ENCODE data around the gene MEPE. TPM values are rescaled to one million over a fixed set of nuclear protein-coding genes. Genes with fewer than 3 reads are reported as not detected.

The MEPE gene
- total RNA-seq, 1 donor from 2014 or later = not detected

DNA sequence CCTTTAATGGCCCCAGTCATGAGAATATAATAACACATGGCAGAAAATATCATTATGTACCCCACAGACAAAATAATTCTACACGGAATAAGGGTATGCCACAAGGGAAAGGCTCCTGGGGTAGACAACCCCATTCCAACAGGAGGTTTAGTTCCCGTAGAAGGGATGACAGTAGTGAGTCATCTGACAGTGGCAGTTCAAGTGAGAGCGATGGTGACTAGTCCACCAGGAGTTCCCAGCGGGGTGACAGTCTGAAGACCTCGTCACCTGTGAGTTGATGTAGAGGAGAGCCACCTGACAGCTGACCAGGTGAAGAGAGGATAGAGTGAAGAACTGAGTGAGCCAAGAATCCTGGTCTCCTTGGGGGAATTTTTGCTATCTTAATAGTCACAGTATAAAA lies 13.5 kb downstream of the MEPE start:
- ChIA-PET CTCF (no interaction called here), POLR2A (no interaction called here)
- Mint-ChIP-seq H3K36me3 (ENCODE audit: low read depth) (no peaks in the 10 kb centered on the region), H3K9me3 (no peaks in the 10 kb centered on the region), H3K27me3 (peaks cover 17% of the 10 kb centered on the region), H3K4me3 (no peak overlapping the region), H3K4me1 (peaks cover 5% of the 10 kb centered on the region), H3K27ac (no peak overlapping the region)
- ATAC-seq (ENCODE audit: low read depth) = no peak
- intact Hi-C loops (cut with micrococcal nuclease) = loop anchor here (2.0 to 10.0 kb wide), 2 partner anchors 695 to 1351 kb away; no protein-coding TSS in a partner anchor
- no peak for DNase-seq
- TF ChIP-seq, protein P1, sequence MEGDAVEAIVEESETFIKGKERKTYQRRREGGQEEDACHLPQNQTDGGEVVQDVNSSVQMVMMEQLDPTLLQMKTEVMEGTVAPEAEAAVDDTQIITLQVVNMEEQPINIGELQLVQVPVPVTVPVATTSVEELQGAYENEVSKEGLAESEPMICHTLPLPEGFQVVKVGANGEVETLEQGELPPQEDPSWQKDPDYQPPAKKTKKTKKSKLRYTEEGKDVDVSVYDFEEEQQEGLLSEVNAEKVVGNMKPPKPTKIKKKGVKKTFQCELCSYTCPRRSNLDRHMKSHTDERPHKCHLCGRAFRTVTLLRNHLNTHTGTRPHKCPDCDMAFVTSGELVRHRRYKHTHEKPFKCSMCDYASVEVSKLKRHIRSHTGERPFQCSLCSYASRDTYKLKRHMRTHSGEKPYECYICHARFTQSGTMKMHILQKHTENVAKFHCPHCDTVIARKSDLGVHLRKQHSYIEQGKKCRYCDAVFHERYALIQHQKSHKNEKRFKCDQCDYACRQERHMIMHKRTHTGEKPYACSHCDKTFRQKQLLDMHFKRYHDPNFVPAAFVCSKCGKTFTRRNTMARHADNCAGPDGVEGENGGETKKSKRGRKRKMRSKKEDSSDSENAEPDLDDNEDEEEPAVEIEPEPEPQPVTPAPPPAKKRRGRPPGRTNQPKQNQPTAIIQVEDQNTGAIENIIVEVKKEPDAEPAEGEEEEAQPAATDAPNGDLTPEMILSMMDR (IDR thresholded peaks at IDR 0.05) = no peak

DNA sequence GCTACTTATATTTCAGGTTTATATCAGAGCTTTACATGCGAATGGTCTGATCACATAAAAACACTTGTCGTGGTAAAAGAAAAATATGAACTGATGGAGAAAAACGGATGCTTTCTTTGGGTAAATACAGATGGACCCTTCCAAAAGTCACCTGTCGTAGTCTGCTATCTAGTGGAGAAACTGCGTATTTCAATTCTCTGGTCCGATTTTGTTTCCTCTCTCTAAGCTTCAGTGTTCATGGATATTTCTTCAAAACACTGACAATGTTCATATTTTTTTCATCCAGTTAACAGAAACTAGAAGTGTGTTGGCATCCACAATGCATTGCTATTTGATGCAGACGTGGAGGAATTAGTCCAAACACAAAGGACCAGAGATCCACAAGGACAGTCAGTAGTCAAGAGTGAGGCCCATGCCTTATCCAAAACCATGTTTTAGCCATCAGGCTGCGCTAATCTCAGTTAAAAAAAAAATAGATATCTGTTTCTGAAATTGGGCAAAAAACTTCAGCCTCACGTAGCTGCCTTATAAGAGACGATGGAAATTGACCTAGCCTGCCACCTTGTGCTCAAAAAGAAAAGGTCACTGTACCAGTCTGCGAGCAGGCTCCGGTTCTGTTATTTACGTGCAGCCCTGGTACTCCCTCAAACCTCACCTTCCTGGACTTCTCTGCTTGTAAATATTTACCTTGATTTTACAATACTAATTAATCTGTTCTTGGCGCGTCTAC lies 16.0 kb downstream of the MEPE start:
- no peak for DNase-seq
- Mint-ChIP-seq H3K9me3 (no peaks in the 10 kb centered on the region), H3K36me3 (ENCODE audit: low read depth) (no peaks in the 10 kb centered on the region), H3K27me3 (peaks cover 12% of the 10 kb centered on the region), H3K4me1 (peaks cover 5% of the 10 kb centered on the region), H3K27ac (no peak overlapping the region), H3K4me3 (no peak overlapping the region)
- ChIA-PET POLR2A (no interaction called here), CTCF (interaction anchor here (0.8 to 2.1 kb wide), 11 partner anchors 10 to 472 kb away, joined by 3 to 13 read pairs (median 4); partner anchors contain the start of gene SPP1)
- TF ChIP-seq, protein P1 (IDR thresholded peaks at IDR 0.05) = no peak
- ATAC-seq (ENCODE audit: low read depth) = peak; percentile 70
- intact Hi-C loops (cut with micrococcal nuclease) = loop anchor here (1.0 to 10.0 kb wide), 3 partner anchors 169 to 1354 kb away; no protein-coding TSS in a partner anchor

DNA sequence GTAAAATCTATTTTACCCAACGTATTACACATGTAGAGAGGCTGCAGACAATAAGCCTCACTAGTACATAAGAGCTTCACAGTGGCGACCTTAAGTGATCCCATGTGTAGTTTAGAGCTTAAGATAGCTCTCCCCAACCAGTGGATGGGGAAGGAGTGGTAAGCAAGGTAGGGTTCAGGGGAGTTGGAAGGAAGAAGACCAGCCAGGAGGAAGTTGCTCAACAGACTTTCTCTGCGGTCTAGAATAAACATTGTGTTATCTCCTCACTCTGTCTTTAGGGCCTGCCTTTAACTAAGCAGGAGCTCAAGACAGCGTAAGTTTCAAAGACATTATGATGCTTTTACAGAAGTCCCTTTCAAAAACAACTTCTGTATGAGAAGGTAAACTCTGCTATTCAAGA lies 16.8 kb downstream of the MEPE start:
- no peaks in the 10 kb centered on the region for H3K9me3 Mint-ChIP-seq
- ATAC-seq (ENCODE audit: low read depth) (no peak), DNase-seq (no peak)
- ChIA-PET POLR2A (no interaction called here), CTCF (interaction anchor here (1.0 to 2.1 kb wide), 8 partner anchors 11 to 473 kb away, joined by 3 to 13 read pairs (median 4); partner anchors contain the start of gene SPP1)
- H3K27ac Mint-ChIP-seq = no peak overlapping the region
- no peaks in the 10 kb centered on the region for H3K36me3 Mint-ChIP-seq (ENCODE audit: low read depth)
- no peak overlapping the region for H3K4me3 Mint-ChIP-seq
- peaks cover 5% of the 10 kb centered on the region for H3K4me1 Mint-ChIP-seq
- intact Hi-C loops (cut with micrococcal nuclease) = loop anchor here (1.0 to 10.0 kb wide), 4 partner anchors 170 to 1355 kb away; no protein-coding TSS in a partner anchor
- H3K27me3 Mint-ChIP-seq = peaks cover 12% of the 10 kb centered on the region
- TF ChIP-seq, protein P1 (IDR thresholded peaks at IDR 0.05) = no peak

DNA sequence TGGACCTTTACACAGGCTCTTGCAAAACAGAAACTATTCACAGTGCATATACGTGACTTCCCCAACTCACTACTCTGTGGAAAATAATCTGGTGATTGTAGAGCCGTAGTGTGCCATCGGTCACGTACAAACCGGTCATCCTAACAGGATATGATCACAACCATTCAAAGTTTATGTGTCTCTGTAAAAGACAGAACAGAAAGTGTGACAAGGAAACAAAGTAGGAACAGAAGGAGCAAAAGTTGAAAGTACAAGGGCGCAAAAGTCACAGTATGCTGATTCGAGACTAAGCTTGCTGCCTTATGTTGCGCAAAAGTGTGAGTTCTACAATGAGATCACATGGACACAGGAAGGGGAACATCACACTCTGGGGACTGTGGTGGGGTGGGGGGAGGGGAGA lies 18.6 kb downstream of the MEPE start:
- Mint-ChIP-seq H3K9me3 (no peaks in the 10 kb centered on the region), H3K27ac (no peak overlapping the region), H3K4me3 (no peak overlapping the region), H3K27me3 (peaks cover 2% of the 10 kb centered on the region), H3K36me3 (ENCODE audit: low read depth) (no peaks in the 10 kb centered on the region), H3K4me1 (peaks cover 5% of the 10 kb centered on the region)
- ATAC-seq (ENCODE audit: low read depth) (no peak), DNase-seq (no peak)
- intact Hi-C loops (cut with micrococcal nuclease) = loop anchor here (10.0 kb wide), 1 partner anchor 1173 kb away; no protein-coding TSS in a partner anchor
- TF ChIP-seq, protein P1 (IDR thresholded peaks at IDR 0.05) = no peak
- ChIA-PET POLR2A (no interaction called here), CTCF (interaction anchor here (1.2 to 4.0 kb wide), 3 partner anchors 8 to 360 kb away, joined by 3 to 20 read pairs (median 7); no protein-coding TSS in a partner anchor)

DNA sequence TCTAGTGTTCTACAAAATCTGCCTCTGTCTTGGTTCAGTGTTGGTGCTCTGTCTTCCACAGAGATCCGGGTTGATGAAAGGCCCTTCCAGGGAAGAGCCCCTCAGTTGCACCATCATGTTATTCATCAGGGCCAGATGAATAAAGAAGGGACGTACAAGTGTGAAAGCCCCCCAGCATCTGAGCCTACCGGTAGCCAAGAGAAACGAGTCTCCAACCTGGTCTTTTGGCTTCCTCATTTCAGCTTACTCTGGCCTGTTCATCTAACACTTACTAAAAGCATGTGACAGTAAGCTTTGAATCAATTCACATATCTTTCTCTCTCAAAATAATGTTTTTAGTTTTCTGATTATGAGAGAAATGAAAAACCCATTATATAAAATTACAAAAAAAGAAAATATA lies 19.2 kb downstream of the MEPE start:
- TF ChIP-seq, protein P1 (IDR thresholded peaks at IDR 0.05) = no peak
- DNase-seq (no peak), ATAC-seq (ENCODE audit: low read depth) (no peak)
- CTCF ChIA-PET = interaction anchor here (0.9 to 4.0 kb wide), 6 partner anchors 10 to 360 kb away, joined by 3 to 20 read pairs (median 8); partner anchors contain the start of gene SPP1
- H3K36me3 Mint-ChIP-seq (ENCODE audit: low read depth) = no peaks in the 10 kb centered on the region
- peaks cover 1% of the 10 kb centered on the region for H3K27me3 Mint-ChIP-seq
- H3K9me3 Mint-ChIP-seq = no peaks in the 10 kb centered on the region
- H3K4me3 Mint-ChIP-seq = no peak overlapping the region
- H3K4me1 Mint-ChIP-seq = peaks cover 5% of the 10 kb centered on the region
- no peak overlapping the region for H3K27ac Mint-ChIP-seq
- POLR2A ChIA-PET = no interaction called here
- intact Hi-C loops (cut with micrococcal nuclease) = loop anchor here (2.0 to 10.0 kb wide), 2 partner anchors 663 to 1173 kb away; no protein-coding TSS in a partner anchor
